Endothelial cell of umbilical vein (primary cell): ENCODE data around the gene UNC5A.

ENCODE experiments used
- CTCF ChIP-seq, 2 donors: IDR thresholded peaks; 1 replicate in 1 of 2; 2 replicates in 1 of 2; pipeline ENCODE4 v1.5.1; 2011; ENCODE audit warnings: low read length in 2 of 2, mild to moderate bottlenecking in 2 of 2, moderate library complexity in 2 of 2, control low read depth in 1 of 2, inconsistent platforms in 1 of 2, low read depth in 1 of 2; ENCODE audit not compliant: insufficient read depth in 1 of 2; ENCODE audit errors: extremely low read depth in 1 of 2
- EZH2 ChIP-seq: IDR thresholded peaks from 2 replicates; pipeline ENCODE4 v1.6.1; 2012; ENCODE audit warnings: borderline replicate concordance, low read depth, mild to moderate bottlenecking, moderate library complexity, low read length, inconsistent platforms; ENCODE audit not compliant: severe bottlenecking
- POLR2A ChIP-seq: IDR thresholded peaks from 2 replicates; pipeline ENCODE4 v1.6.1; 2012; ENCODE audit warnings: low read depth, mild to moderate bottlenecking, control low read depth, low read length

GRCh38 chr5:176803068-176803942, 7.1 kb upstream of the UNC5A start:
- TF ChIP-seq CTCF (IDR thresholded peaks at IDR 0.05; ENCODE audit: extremely low read depth in 1 of 2, insufficient read depth in 1 of 2, low read depth in 1 of 2, low read length in 2 of 2), result no peak
- no peak for TF ChIP-seq POLR2A
- no peak for TF ChIP-seq EZH2
